ENCODE data around the gene ARHGEF12. TPM values are rescaled to one million over a fixed set of nuclear protein-coding genes. Genes with fewer than 3 reads are reported as not detected.

The ARHGEF12 gene
- total and polyA plus RNA-seq, 4 donors: 19.0 to 243 (median 55.6) TPM

DNA sequence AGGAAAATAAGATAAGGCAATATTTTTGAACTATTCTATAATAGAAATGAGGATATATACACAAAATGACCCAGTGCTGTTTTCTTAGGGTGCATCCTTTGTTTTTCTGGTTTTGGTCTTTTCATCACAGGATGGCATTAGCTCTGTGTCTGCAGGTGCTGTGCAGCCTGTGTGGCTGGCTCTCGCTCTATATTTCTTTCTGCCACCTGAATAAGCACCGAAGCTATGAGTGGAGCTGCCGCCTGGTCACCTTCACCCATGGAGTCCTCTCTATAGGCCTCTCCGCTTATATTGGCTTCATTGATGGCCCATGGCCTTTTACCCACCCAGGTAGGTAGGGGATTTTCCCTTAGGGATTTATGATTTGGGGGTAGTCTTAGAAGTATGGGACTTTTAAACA is 8.9 kb upstream of the ARHGEF12 start:
- DNase-seq (no peak), ATAC-seq (ENCODE audit: insufficient read depth, low FRiP score) (no peak)
- Histone ChIP-seq H3K27ac (ENCODE audit: low read depth in 1 of 2, low read length in 1 of 2) (peak overlapping the region; percentile 28 to 98), H3K9ac (ENCODE audit: insufficient read depth in 1 of 2, low read length in 2 of 2) (no peak overlapping the region), H3K27me3 (ENCODE audit: control insufficient read depth in 3 of 3, insufficient read depth in 3 of 3, low read length in 2 of 3) (peaks cover 0 to 6% (median 0%) of the 10 kb centered on the region in 3 donors), H3K4me3 (no peak overlapping the region), H3K9me3 (ENCODE audit: control insufficient read depth in 4 of 4, insufficient read depth in 3 of 4, low read length in 3 of 4) (no peaks in the 10 kb centered on the region), H3K36me3 (ENCODE audit: control insufficient read depth in 4 of 4, insufficient read depth in 4 of 4, low read length in 4 of 4) (peaks cover 2 to 10% (median 6%) of the 10 kb centered on the region in 4 donors), H3K4me1 (ENCODE audit: control insufficient read depth in 5 of 5, insufficient read depth in 5 of 5, low read length in 5 of 5) (peaks cover 2 to 31% (median 12%) of the 10 kb centered on the region in 5 donors)
- WGBS, 2 donors: 92 to 95% methylated on average over 4 of the region's 4 CpGs
- no peak for TF ChIP-seq CTCF (IDR thresholded peaks at IDR 0.05; ENCODE audit: control extremely low read depth, extremely low read depth)

- DNase-seq (no peak), ATAC-seq (ENCODE audit: insufficient read depth, low FRiP score) (no peak)
- H3K27ac ChIP-seq (ENCODE audit: low read depth in 1 of 2, low read length in 1 of 2): no peak overlapping the region
- H3K27me3 ChIP-seq (ENCODE audit: control insufficient read depth in 3 of 3, insufficient read depth in 3 of 3, low read length in 2 of 3): no peaks in the 10 kb centered on the region
- no peak overlapping the region for H3K4me3 ChIP-seq
- peaks cover 2 to 10% (median 6%) of the 10 kb centered on the region in 4 donors for H3K36me3 ChIP-seq (ENCODE audit: control insufficient read depth in 4 of 4, insufficient read depth in 4 of 4, low read length in 4 of 4)
- WGBS, 2 donors: 86% methylated on average over 3 of the region's 3 CpGs
- H3K9me3 ChIP-seq (ENCODE audit: control insufficient read depth in 4 of 4, insufficient read depth in 3 of 4, low read length in 3 of 4): no peaks in the 10 kb centered on the region
- no peak overlapping the region for H3K9ac ChIP-seq (ENCODE audit: insufficient read depth in 1 of 2, low read length in 2 of 2)
- H3K4me1 ChIP-seq (ENCODE audit: control insufficient read depth in 5 of 5, insufficient read depth in 5 of 5, low read length in 5 of 5): peaks cover 2 to 32% (median 14%) of the 10 kb centered on the region in 5 donors
- no peak for TF ChIP-seq CTCF (IDR thresholded peaks at IDR 0.05; ENCODE audit: control extremely low read depth, extremely low read depth)
Observed at GRCh38 chr11:120329556-120329955, 6.7 kb upstream of the ARHGEF12 start.

- no peak for TF ChIP-seq CTCF (IDR thresholded peaks at IDR 0.05; ENCODE audit: control extremely low read depth, extremely low read depth)
- H3K27me3 ChIP-seq (ENCODE audit: control insufficient read depth in 3 of 3, insufficient read depth in 3 of 3, low read length in 2 of 3): no peaks in the 10 kb centered on the region
- WGBS, 2 donors: 95 to 96% methylated on average over 6 of the region's 6 CpGs
- no peak for ATAC-seq (ENCODE audit: insufficient read depth, low FRiP score)
- no peak overlapping the region for H3K27ac ChIP-seq (ENCODE audit: low read depth in 1 of 2, low read length in 1 of 2)
- DNase-seq: no peak
- H3K4me3 ChIP-seq: no peak overlapping the region
- no peak overlapping the region for H3K9ac ChIP-seq (ENCODE audit: insufficient read depth in 1 of 2, low read length in 2 of 2)
- peaks cover 2 to 29% (median 14%) of the 10 kb centered on the region in 5 donors for H3K4me1 ChIP-seq (ENCODE audit: control insufficient read depth in 5 of 5, insufficient read depth in 5 of 5, low read length in 5 of 5)
- peaks cover 2 to 10% (median 6%) of the 10 kb centered on the region in 4 donors for H3K36me3 ChIP-seq (ENCODE audit: control insufficient read depth in 4 of 4, insufficient read depth in 4 of 4, low read length in 4 of 4)
- H3K9me3 ChIP-seq (ENCODE audit: control insufficient read depth in 4 of 4, insufficient read depth in 3 of 4, low read length in 3 of 4): no peaks in the 10 kb centered on the region
Observed at GRCh38 chr11:120330045-120330444, 6.2 kb upstream of the ARHGEF12 start.

Data from lung (tissue), 12 donors.